ENCODE measurements around the gene DMXL2.
"Not testable (repeated sequence)": the region's sequence is repeated elsewhere in the genome, so short reads cannot be mapped to it uniquely, and the experiment has no call there.

DNA sequence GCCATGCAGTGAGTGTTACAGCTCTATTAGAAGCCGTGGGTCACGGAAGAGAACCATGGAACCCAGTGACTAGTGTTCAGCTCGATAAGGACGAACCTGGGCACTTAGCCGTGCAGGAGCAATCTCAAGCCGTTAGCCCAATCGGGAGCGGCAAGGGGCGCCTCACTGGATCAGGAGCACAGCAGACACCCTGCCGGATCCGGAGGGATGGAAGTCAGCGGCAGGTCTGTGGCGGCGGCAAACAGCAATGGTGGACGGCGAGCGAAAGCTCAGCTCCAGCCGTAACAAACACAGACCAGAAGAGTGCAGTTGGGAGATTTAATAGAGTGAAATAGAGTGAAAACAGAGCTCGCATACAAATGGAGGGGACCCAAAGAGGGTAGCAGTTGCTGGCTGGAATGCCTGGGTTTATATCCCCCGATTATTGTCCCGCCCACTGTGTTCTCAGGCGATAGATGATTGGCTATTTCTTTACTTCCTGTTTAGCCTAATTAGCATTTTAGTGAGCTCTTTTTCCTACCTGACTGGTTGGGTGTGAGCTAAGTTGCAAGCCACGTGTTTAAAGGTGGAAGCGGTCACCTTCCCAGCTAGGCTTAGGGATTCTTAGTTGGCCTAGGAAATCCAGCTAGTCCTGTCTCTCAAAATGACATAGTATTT lies 33.0 kb upstream of the DMXL2 start:
- TF ChIP-seq L3MBTL2 (conservative IDR thresholded peaks at IDR 0.05); NFRKB (IDR thresholded peaks at IDR 0.05); FOXM1 (IDR thresholded peaks at IDR 0.05; ENCODE audit: borderline replicate concordance); SP1 (IDR thresholded peaks at IDR 0.05); BHLHE40 (IDR thresholded peaks at IDR 0.05; ENCODE audit: borderline replicate concordance): not testable (repeated sequence)
- TF ChIP-seq, protein P1, sequence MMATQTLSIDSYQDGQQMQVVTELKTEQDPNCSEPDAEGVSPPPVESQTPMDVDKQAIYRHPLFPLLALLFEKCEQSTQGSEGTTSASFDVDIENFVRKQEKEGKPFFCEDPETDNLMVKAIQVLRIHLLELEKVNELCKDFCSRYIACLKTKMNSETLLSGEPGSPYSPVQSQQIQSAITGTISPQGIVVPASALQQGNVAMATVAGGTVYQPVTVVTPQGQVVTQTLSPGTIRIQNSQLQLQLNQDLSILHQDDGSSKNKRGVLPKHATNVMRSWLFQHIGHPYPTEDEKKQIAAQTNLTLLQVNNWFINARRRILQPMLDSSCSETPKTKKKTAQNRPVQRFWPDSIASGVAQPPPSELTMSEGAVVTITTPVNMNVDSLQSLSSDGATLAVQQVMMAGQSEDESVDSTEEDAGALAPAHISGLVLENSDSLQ (IDR thresholded peaks at IDR 0.05) = not testable (repeated sequence)

Data from HEK293T (cell line).